ENCODE results near the gene DNHD1. TPM values are rescaled to one million over a fixed set of nuclear protein-coding genes. Genes with fewer than 3 reads are reported as not detected.

The DNHD1 gene
- total and polyA plus RNA-seq, 2 of the 13 experiments (the other 11 are each of a cell fraction or from before 2014, with no cell fraction given): 2.7 to 9.3 TPM

DNA sequence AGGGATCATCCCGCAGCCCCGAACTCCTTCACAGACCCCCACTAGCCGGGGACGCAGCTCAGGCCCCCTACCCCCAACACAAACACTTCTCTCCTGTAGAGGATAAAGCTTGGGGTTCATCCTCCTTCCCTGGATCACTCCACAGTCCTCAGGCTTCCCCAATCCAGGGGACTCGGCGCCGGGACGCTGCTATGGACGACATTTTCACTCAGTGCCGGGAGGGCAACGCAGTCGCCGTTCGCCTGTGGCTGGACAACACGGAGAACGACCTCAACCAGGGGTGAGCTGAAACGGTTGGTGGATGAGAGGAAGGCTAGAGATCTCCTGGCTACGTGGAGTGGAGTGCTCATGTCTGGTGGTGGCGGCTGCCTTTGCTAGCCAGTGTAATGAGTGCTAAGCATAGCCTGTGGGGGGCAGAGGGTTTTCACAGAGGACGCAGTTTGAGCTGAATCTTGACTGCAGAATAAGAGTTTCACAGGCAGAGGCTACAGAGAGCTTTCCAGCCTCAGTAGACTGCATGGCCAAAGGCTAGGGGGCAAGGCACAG lies 107.1 kb downstream of the DNHD1 start (continued):
- TF ChIP-seq, protein P1, sequence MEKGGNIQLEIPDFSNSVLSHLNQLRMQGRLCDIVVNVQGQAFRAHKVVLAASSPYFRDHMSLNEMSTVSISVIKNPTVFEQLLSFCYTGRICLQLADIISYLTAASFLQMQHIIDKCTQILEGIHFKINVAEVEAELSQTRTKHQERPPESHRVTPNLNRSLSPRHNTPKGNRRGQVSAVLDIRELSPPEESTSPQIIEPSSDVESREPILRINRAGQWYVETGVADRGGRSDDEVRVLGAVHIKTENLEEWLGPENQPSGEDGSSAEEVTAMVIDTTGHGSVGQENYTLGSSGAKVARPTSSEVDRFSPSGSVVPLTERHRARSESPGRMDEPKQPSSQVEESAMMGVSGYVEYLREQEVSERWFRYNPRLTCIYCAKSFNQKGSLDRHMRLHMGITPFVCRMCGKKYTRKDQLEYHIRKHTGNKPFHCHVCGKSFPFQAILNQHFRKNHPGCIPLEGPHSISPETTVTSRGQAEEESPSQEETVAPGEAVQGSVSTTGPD (CRISPR knock-in tag; IDR thresholded peaks at IDR 0.05): no peak
- TF ChIP-seq, protein P2, sequence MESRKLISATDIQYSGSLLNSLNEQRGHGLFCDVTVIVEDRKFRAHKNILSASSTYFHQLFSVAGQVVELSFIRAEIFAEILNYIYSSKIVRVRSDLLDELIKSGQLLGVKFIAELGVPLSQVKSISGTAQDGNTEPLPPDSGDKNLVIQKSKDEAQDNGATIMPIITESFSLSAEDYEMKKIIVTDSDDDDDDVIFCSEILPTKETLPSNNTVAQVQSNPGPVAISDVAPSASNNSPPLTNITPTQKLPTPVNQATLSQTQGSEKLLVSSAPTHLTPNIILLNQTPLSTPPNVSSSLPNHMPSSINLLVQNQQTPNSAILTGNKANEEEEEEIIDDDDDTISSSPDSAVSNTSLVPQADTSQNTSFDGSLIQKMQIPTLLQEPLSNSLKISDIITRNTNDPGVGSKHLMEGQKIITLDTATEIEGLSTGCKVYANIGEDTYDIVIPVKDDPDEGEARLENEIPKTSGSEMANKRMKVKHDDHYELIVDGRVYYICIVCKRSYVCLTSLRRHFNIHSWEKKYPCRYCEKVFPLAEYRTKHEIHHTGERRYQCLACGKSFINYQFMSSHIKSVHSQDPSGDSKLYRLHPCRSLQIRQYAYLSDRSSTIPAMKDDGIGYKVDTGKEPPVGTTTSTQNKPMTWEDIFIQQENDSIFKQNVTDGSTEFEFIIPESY (CRISPR knock-in tag; IDR thresholded peaks at IDR 0.05): no peak
- no peak for TF ChIP-seq PAF1 (CRISPR knock-in tag; IDR thresholded peaks at IDR 0.05)
- no peak for TF ChIP-seq ZNF432 (CRISPR knock-in tag; IDR thresholded peaks at IDR 0.05; ENCODE audit: borderline replicate concordance)
- TF ChIP-seq ZC3H4 (CRISPR knock-in tag; IDR thresholded peaks at IDR 0.05; ENCODE audit: borderline replicate concordance): no peak
- TF ChIP-seq ZNF460 (CRISPR knock-in tag; IDR thresholded peaks at IDR 0.05; ENCODE audit: borderline replicate concordance): no peak
- no peak for TF ChIP-seq ZNF7 (CRISPR knock-in tag; IDR thresholded peaks at IDR 0.05)
- TF ChIP-seq ZNF230 (CRISPR knock-in tag; IDR thresholded peaks at IDR 0.05): no peak
- no peak for TF ChIP-seq FIP1L1 (IDR thresholded peaks at IDR 0.05; ENCODE audit: borderline replicate concordance, insufficient read depth, low read depth, low read length)
- no peak for TF ChIP-seq RBM39 (IDR thresholded peaks at IDR 0.05; ENCODE audit: low read depth, low read length, poor library complexity, severe bottlenecking)
- TF ChIP-seq, protein P3, sequence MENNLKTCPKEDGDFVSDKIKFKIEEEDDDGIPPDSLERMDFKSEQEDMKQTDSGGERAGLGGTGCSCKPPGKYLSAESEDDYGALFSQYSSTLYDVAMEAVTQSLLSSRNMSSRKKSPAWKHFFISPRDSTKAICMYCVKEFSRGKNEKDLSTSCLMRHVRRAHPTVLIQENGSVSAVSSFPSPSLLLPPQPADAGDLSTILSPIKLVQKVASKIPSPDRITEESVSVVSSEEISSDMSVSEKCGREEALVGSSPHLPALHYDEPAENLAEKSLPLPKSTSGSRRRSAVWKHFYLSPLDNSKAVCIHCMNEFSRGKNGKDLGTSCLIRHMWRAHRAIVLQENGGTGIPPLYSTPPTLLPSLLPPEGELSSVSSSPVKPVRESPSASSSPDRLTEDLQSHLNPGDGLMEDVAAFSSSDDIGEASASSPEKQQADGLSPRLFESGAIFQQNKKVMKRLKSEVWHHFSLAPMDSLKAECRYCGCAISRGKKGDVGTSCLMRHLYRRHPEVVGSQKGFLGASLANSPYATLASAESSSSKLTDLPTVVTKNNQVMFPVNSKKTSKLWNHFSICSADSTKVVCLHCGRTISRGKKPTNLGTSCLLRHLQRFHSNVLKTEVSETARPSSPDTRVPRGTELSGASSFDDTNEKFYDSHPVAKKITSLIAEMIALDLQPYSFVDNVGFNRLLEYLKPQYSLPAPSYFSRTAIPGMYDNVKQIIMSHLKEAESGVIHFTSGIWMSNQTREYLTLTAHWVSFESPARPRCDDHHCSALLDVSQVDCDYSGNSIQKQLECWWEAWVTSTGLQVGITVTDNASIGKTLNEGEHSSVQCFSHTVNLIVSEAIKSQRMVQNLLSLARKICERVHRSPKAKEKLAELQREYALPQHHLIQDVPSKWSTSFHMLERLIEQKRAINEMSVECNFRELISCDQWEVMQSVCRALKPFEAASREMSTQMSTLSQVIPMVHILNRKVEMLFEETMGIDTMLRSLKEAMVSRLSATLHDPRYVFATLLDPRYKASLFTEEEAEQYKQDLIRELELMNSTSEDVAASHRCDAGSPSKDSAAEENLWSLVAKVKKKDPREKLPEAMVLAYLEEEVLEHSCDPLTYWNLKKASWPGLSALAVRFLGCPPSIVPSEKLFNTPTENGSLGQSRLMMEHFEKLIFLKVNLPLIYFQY (CRISPR knock-in tag; IDR thresholded peaks at IDR 0.05; ENCODE audit: borderline replicate concordance): no peak
- TF ChIP-seq, protein P4, sequence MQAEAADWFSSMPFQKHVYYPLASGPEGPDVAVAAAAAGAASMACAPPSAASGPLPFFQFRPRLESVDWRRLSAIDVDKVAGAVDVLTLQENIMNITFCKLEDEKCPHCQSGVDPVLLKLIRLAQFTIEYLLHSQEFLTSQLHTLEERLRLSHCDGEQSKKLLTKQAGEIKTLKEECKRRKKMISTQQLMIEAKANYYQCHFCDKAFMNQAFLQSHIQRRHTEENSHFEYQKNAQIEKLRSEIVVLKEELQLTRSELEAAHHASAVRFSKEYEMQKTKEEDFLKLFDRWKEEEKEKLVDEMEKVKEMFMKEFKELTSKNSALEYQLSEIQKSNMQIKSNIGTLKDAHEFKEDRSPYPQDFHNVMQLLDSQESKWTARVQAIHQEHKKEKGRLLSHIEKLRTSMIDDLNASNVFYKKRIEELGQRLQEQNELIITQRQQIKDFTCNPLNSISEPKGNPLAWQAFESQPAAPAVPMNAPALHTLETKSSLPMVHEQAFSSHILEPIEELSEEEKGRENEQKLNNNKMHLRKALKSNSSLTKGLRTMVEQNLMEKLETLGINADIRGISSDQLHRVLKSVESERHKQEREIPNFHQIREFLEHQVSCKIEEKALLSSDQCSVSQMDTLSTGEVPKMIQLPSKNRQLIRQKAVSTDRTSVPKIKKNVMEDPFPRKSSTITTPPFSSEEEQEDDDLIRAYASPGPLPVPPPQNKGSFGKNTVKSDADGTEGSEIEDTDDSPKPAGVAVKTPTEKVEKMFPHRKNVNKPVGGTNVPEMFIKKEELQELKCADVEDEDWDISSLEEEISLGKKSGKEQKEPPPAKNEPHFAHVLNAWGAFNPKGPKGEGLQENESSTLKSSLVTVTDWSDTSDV (CRISPR knock-in tag; IDR thresholded peaks at IDR 0.05): peak; percentile 41; the same call in 1 of the 2 replicates
- TF ChIP-seq BHLHE40 (IDR thresholded peaks at IDR 0.05; ENCODE audit: low read length): no peak
- TF ChIP-seq NRL (CRISPR knock-in tag; IDR thresholded peaks at IDR 0.05; ENCODE audit: borderline replicate concordance): 0 out of 2 replicates have a peak, but pooled peaks have one; percentile 55
- TF ChIP-seq, protein P5, sequence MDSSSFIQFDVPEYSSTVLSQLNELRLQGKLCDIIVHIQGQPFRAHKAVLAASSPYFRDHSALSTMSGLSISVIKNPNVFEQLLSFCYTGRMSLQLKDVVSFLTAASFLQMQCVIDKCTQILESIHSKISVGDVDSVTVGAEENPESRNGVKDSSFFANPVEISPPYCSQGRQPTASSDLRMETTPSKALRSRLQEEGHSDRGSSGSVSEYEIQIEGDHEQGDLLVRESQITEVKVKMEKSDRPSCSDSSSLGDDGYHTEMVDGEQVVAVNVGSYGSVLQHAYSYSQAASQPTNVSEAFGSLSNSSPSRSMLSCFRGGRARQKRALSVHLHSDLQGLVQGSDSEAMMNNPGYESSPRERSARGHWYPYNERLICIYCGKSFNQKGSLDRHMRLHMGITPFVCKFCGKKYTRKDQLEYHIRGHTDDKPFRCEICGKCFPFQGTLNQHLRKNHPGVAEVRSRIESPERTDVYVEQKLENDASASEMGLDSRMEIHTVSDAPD (CRISPR knock-in tag; IDR thresholded peaks at IDR 0.05): no peak
- TF ChIP-seq NONO (IDR thresholded peaks at IDR 0.05): no peak
- no peak for TF ChIP-seq NONO (CRISPR knock-in tag; conservative IDR thresholded peaks at IDR 0.05)

Measured in HepG2 (cell line).